ENCODE measurements around the gene CBFA2T2. TPM values are rescaled to one million over a fixed set of nuclear protein-coding genes. Genes with fewer than 3 reads are reported as not detected.

The CBFA2T2 gene
- total and polyA plus RNA-seq, 2 donors (not counting 1 experiment from before 2014, with no cell fraction given), result 26.9 to 30.0 TPM

- Histone ChIP-seq H4K20me1 (ENCODE audit: control insufficient read depth, insufficient read depth, low read length, poor library complexity, severe bottlenecking) (peaks cover 27% of the 10 kb centered on the region), H3K79me2 (ENCODE audit: control insufficient read depth, insufficient read depth, low read length) (peaks cover 95% of the 10 kb centered on the region), H3K9ac (ENCODE audit: low read length) (no peak overlapping the region), H3K4me1 (ENCODE audit: control insufficient read depth in 2 of 2, insufficient read depth in 2 of 2, low read length in 2 of 2) (peaks cover 2 to 3% of the 10 kb centered on the region in 2 donors), H3K36me3 (replicated peaks in 1 of 2; ENCODE audit: control extremely low read depth in 1 of 2, control insufficient read depth in 1 of 2, extremely low read depth in 1 of 2, insufficient read depth in 2 of 2, low read length in 1 of 2) (no peaks in the 10 kb centered on the region), H3K9me3 (ENCODE audit: control extremely low read depth in 1 of 3, control insufficient read depth in 2 of 3, insufficient read depth in 1 of 3, low read length in 2 of 3) (no peaks in the 10 kb centered on the region), H3K4me2 (replicated peaks; ENCODE audit: low read depth, low read length, poor library complexity, severe bottlenecking) (no peak overlapping the region), H2AFZ (ENCODE audit: insufficient read depth, low read depth, low read length, poor library complexity, severe bottlenecking) (no peak overlapping the region), H3K4me3 (ENCODE audit: control extremely low read depth in 1 of 5, extremely low read depth in 1 of 5, insufficient read depth in 1 of 5, low read depth in 2 of 5, low read length in 4 of 5) (no peak overlapping the region), H3K27ac (ENCODE audit: low read length in 2 of 2) (no peak overlapping the region), H3K27me3 (replicated peaks in 1 of 4; ENCODE audit: control extremely low read depth in 1 of 4, control insufficient read depth in 3 of 4, insufficient read depth in 4 of 4, low read length in 3 of 4) (no peaks in the 10 kb centered on the region)
- Mint-ChIP-seq H3K9me3 (ENCODE audit: insufficient read depth) (no peaks in the 10 kb centered on the region), H3K27ac (no peak overlapping the region), H3K4me3 (no peak overlapping the region), H3K27me3 (no peaks in the 10 kb centered on the region), H3K4me1 (peaks cover 36% of the 10 kb centered on the region)
- ChIA-PET CTCF (no interaction called here), POLR2A (interaction anchor here (0.6 kb wide), 1 partner anchor 65 kb away, joined by 3 read pairs; no protein-coding TSS in a partner anchor)
- WGBS (ENCODE audit: insufficient coverage), result 89% methylated on average over 1 of the region's 3 CpGs
- intact Hi-C loops (cut with micrococcal nuclease), result loop anchor here (10.0 kb wide), 1 partner anchor 105 kb away; no protein-coding TSS in a partner anchor
- DNase-seq (no peak), ATAC-seq (ENCODE audit: low read depth) (no peak)
- TF ChIP-seq EZH2 (IDR thresholded peaks at IDR 0.05; ENCODE audit: borderline replicate concordance, insufficient read depth, low read depth, low read length, poor library complexity, severe bottlenecking) (no peak), CTCF (IDR thresholded peaks at IDR 0.05) (no peak)
Measured at GRCh38 chr20:33499355-33499754, 9.5 kb downstream of the CBFA2T2 start.

- Histone ChIP-seq H3K4me3 (ENCODE audit: control extremely low read depth in 1 of 5, extremely low read depth in 1 of 5, insufficient read depth in 1 of 5, low read depth in 2 of 5, low read length in 4 of 5) (no peak overlapping the region), H3K9me3 (ENCODE audit: control extremely low read depth in 1 of 3, control insufficient read depth in 2 of 3, insufficient read depth in 1 of 3, low read length in 2 of 3) (no peaks in the 10 kb centered on the region), H4K20me1 (ENCODE audit: control insufficient read depth, insufficient read depth, low read length, poor library complexity, severe bottlenecking) (peaks cover 25% of the 10 kb centered on the region), H3K27ac (ENCODE audit: low read length in 2 of 2) (peak overlapping the region in 1 of 2 donors; percentile 12), H3K9ac (ENCODE audit: low read length) (no peak overlapping the region), H3K27me3 (replicated peaks in 1 of 4; ENCODE audit: control extremely low read depth in 1 of 4, control insufficient read depth in 3 of 4, insufficient read depth in 4 of 4, low read length in 3 of 4) (no peaks in the 10 kb centered on the region), H3K4me1 (ENCODE audit: control insufficient read depth in 2 of 2, insufficient read depth in 2 of 2, low read length in 2 of 2) (peaks cover 3 to 4% of the 10 kb centered on the region in 2 donors), H3K36me3 (replicated peaks in 1 of 2; ENCODE audit: control extremely low read depth in 1 of 2, control insufficient read depth in 1 of 2, extremely low read depth in 1 of 2, insufficient read depth in 2 of 2, low read length in 1 of 2) (peaks cover 2 to 5% of the 10 kb centered on the region in 2 experiments), H3K4me2 (replicated peaks; ENCODE audit: low read depth, low read length, poor library complexity, severe bottlenecking) (no peak overlapping the region), H2AFZ (ENCODE audit: insufficient read depth, low read depth, low read length, poor library complexity, severe bottlenecking) (no peak overlapping the region), H3K79me2 (ENCODE audit: control insufficient read depth, insufficient read depth, low read length) (peaks cover 97% of the 10 kb centered on the region)
- no peaks in the 10 kb centered on the region for H3K27me3 Mint-ChIP-seq
- DNase-seq, result no peak
- peaks cover 38% of the 10 kb centered on the region for H3K4me1 Mint-ChIP-seq
- TF ChIP-seq CTCF (IDR thresholded peaks at IDR 0.05), result no peak
- no peak for TF ChIP-seq EZH2 (IDR thresholded peaks at IDR 0.05; ENCODE audit: borderline replicate concordance, insufficient read depth, low read depth, low read length, poor library complexity, severe bottlenecking)
- WGBS (ENCODE audit: insufficient coverage), result no CpG with 5 or more reads among the region's 2 CpGs
- H3K9me3 Mint-ChIP-seq (ENCODE audit: insufficient read depth), result no peaks in the 10 kb centered on the region
- no peak for ATAC-seq (ENCODE audit: low read depth)
- intact Hi-C loops (cut with micrococcal nuclease), result no loop called here
- H3K4me3 Mint-ChIP-seq, result no peak overlapping the region
- ChIA-PET CTCF (interaction anchor here (1.3 kb wide), 1 partner anchor 153 kb away, joined by 3 read pairs; no protein-coding TSS in a partner anchor), POLR2A (interaction anchor here (0.7 kb wide), 1 partner anchor 49 kb away, joined by 5 read pairs; no protein-coding TSS in a partner anchor)
- H3K27ac Mint-ChIP-seq, result no peak overlapping the region
Measured at GRCh38 chr20:33501000-33501399, 11.1 kb downstream of the CBFA2T2 start.

Measured in B cell (primary cell).